Measurements from ENCODE around the gene ZEB2. TPM values are rescaled to one million over a fixed set of nuclear protein-coding genes. Genes with fewer than 3 reads are reported as not detected.

The ZEB2 gene
- total RNA-seq, 2 experiments from 2014 or later = 4.0 to 16.9 TPM

DNA sequence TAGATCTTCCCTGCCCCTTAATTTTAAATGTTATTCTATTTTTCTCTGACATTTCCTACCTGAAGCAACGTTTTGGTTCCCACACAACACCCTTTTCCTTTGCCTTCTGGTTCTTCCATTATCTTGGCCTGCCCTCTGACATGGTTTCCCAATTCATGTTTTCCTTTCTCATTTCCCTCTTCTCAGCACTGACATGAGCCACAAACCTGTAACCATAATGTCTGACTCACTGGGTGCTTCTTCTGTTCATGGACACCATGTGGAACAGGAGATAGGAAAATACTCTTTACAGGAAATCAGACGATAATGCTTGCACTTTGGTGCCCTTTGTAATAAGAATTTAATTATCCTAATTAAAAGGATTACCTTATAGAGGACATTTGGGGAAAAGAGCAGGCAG is 142.0 kb downstream of the ZEB2 start:
- H4K20me1 ChIP-seq (ENCODE audit: insufficient read depth, low read length) = no peaks in the 10 kb centered on the region
- H3K4me3 ChIP-seq (ENCODE audit: low read depth, low read length, poor library complexity, severe bottlenecking) = no peak overlapping the region
- H3K36me3 ChIP-seq (ENCODE audit: insufficient read depth, low read length) = no peaks in the 10 kb centered on the region
- no peak overlapping the region for H3K27ac ChIP-seq (ENCODE audit: low read depth, low read length, poor library complexity, severe bottlenecking)
- no peaks in the 10 kb centered on the region for H3K9me3 ChIP-seq (ENCODE audit: low read length)
- POLR2A ChIA-PET = interaction anchor here (1.2 kb wide), 1 partner anchor 11 kb away, joined by 3 read pairs; no protein-coding TSS in a partner anchor
- H3K4me1 ChIP-seq (ENCODE audit: insufficient read depth, low read length, poor library complexity, severe bottlenecking) = no peaks in the 10 kb centered on the region
- intact Hi-C loops (cut with micrococcal nuclease; ENCODE audit: unreplicated experiment) = no loop called here
- no TSS peak for BruUV-seq (replicated peaks)
- no peaks in the 10 kb centered on the region for H3K79me2 ChIP-seq (ENCODE audit: insufficient read depth, low read depth, low read length)
- H2AFZ ChIP-seq (ENCODE audit: low read length) = no peak overlapping the region
- CTCF ChIA-PET (ENCODE audit: unreplicated experiment) = no interaction called here
- TF ChIP-seq, protein P1, sequence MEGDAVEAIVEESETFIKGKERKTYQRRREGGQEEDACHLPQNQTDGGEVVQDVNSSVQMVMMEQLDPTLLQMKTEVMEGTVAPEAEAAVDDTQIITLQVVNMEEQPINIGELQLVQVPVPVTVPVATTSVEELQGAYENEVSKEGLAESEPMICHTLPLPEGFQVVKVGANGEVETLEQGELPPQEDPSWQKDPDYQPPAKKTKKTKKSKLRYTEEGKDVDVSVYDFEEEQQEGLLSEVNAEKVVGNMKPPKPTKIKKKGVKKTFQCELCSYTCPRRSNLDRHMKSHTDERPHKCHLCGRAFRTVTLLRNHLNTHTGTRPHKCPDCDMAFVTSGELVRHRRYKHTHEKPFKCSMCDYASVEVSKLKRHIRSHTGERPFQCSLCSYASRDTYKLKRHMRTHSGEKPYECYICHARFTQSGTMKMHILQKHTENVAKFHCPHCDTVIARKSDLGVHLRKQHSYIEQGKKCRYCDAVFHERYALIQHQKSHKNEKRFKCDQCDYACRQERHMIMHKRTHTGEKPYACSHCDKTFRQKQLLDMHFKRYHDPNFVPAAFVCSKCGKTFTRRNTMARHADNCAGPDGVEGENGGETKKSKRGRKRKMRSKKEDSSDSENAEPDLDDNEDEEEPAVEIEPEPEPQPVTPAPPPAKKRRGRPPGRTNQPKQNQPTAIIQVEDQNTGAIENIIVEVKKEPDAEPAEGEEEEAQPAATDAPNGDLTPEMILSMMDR (conservative IDR thresholded peaks at IDR 0.05; ENCODE audit: low read length) = no peak
- no peak for TF ChIP-seq EZH2phosphoT487 (IDR thresholded peaks at IDR 0.05; ENCODE audit: borderline replicate concordance, low read depth, low read length)
- no peak for DNase-seq (ENCODE audit: low spot score)
- no peaks in the 10 kb centered on the region for H3K9me2 ChIP-seq (ENCODE audit: insufficient read depth, low read length)
- H3K4me2 ChIP-seq (ENCODE audit: low read length) = no peak overlapping the region

DNA sequence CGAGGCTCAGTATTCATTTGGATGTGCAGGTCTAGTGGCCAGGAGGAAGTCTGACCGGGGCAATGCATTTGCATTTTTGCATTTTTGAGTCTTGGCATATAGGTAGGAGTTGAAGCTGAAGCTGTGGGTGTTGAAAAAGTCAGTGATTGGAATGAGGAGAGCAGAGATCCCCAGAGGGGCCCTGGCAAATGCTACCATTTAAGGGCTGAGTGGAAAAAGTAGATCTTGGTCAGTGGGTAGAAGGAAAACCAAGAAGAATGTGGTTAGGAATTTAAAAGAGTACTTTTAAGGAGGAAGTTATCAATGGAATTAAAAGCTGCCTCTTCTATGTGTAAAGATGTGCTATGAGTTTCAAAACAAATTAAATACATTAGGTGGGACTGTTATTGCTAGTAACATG is 143.0 kb downstream of the ZEB2 start:
- POLR2A ChIA-PET = no interaction called here

DNA sequence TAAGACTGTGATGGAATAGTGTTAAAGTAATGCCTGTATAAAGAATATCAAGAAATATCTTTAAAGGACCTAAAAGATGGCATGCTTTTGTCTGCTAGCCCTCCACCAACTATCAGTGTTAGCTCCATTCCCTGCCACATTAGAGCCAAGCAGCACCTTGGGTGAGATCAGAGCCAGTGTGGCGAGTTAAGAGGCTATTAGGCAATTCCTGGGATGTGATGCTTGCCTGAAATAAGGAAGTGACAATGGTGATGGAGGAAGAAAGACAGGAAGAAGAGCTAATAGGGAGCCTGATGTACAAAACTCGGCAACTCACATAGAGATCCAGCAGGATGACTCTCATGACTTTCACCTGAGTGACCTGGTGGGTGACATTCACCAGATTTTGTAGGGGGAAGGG is 143.5 kb downstream of the ZEB2 start:
- Histone ChIP-seq H3K36me3 (ENCODE audit: insufficient read depth, low read length) (no peaks in the 10 kb centered on the region), H3K4me2 (ENCODE audit: low read length) (no peak overlapping the region), H4K20me1 (ENCODE audit: insufficient read depth, low read length) (no peaks in the 10 kb centered on the region), H3K9me3 (ENCODE audit: low read length) (no peaks in the 10 kb centered on the region), H3K9me2 (ENCODE audit: insufficient read depth, low read length) (no peaks in the 10 kb centered on the region), H2AFZ (ENCODE audit: low read length) (no peak overlapping the region), H3K79me2 (ENCODE audit: insufficient read depth, low read depth, low read length) (no peaks in the 10 kb centered on the region), H3K27ac (ENCODE audit: low read depth, low read length, poor library complexity, severe bottlenecking) (no peak overlapping the region), H3K4me3 (ENCODE audit: low read depth, low read length, poor library complexity, severe bottlenecking) (no peak overlapping the region), H3K4me1 (ENCODE audit: insufficient read depth, low read length, poor library complexity, severe bottlenecking) (no peaks in the 10 kb centered on the region)
- POLR2A ChIA-PET = no interaction called here
- BruUV-seq (replicated peaks) = no TSS peak
- CTCF ChIA-PET (ENCODE audit: unreplicated experiment) = no interaction called here
- intact Hi-C loops (cut with micrococcal nuclease; ENCODE audit: unreplicated experiment) = no loop called here
- no peak for DNase-seq (ENCODE audit: low spot score)
- TF ChIP-seq, protein P1 (conservative IDR thresholded peaks at IDR 0.05; ENCODE audit: low read length) = no peak
- no peak for TF ChIP-seq EZH2phosphoT487 (IDR thresholded peaks at IDR 0.05; ENCODE audit: borderline replicate concordance, low read depth, low read length)

More for the DNA sequence above, 143.0 kb downstream of the ZEB2 start:
- Histone ChIP-seq H3K4me2 (ENCODE audit: low read length) (no peak overlapping the region), H3K9me2 (ENCODE audit: insufficient read depth, low read length) (no peaks in the 10 kb centered on the region), H3K9me3 (ENCODE audit: low read length) (no peaks in the 10 kb centered on the region), H3K79me2 (ENCODE audit: insufficient read depth, low read depth, low read length) (no peaks in the 10 kb centered on the region), H3K4me1 (ENCODE audit: insufficient read depth, low read length, poor library complexity, severe bottlenecking) (no peaks in the 10 kb centered on the region), H3K4me3 (ENCODE audit: low read depth, low read length, poor library complexity, severe bottlenecking) (no peak overlapping the region), H3K36me3 (ENCODE audit: insufficient read depth, low read length) (no peaks in the 10 kb centered on the region), H2AFZ (ENCODE audit: low read length) (no peak overlapping the region), H3K27ac (ENCODE audit: low read depth, low read length, poor library complexity, severe bottlenecking) (no peak overlapping the region), H4K20me1 (ENCODE audit: insufficient read depth, low read length) (no peaks in the 10 kb centered on the region)
- DNase-seq (ENCODE audit: low spot score) = no peak
- CTCF ChIA-PET (ENCODE audit: unreplicated experiment) = no interaction called here
- no TSS peak for BruUV-seq (replicated peaks)
- no peak for TF ChIP-seq EZH2phosphoT487 (IDR thresholded peaks at IDR 0.05; ENCODE audit: borderline replicate concordance, low read depth, low read length)
- TF ChIP-seq, protein P1 (conservative IDR thresholded peaks at IDR 0.05; ENCODE audit: low read length) = no peak
- intact Hi-C loops (cut with micrococcal nuclease; ENCODE audit: unreplicated experiment) = no loop called here

Data from OCI-LY7 (cell line).